ENCODE measurements around the gene DSCAML1.
A peak's percentile ranks its signal among the peaks of the same experiment; 100 is the strongest.

Gene DSCAML1

GRCh38 chr11:117796872-117797529, at the start of gene DSCAML1:
TSS of gene DSCAML1 (minus strand) at chr11:117797216. CDS start at chr11:117797079, 137 bp downstream.
- no peak for DNase-seq (ENCODE audit: low read depth in 2 of 2)

GRCh38 chr11:117843666-117844484, 46.9 kb upstream of the DSCAML1 start:
- peak; percentile 53 to 58 for DNase-seq (ENCODE audit: low read depth in 2 of 2)

- DNase-seq (ENCODE audit: low read depth in 2 of 2) = no peak
Measured at GRCh38 chr11:117842131-117842941, 45.3 kb upstream of the DSCAML1 start.

- DNase-seq (ENCODE audit: low read depth in 2 of 2) = no peak
Measured at GRCh38 chr11:117841551-117842031, 44.6 kb upstream of the DSCAML1 start.

- DNase-seq (ENCODE audit: low read depth in 2 of 2) = no peak
Measured at GRCh38 chr11:117840881-117841550, 44.0 kb upstream of the DSCAML1 start.

- no peak for DNase-seq (ENCODE audit: low read depth in 2 of 2)
Measured at GRCh38 chr11:117839936-117840813, 43.2 kb upstream of the DSCAML1 start.

- no peak for DNase-seq (ENCODE audit: low read depth in 2 of 2)
Measured at GRCh38 chr11:117839380-117839881, 42.4 kb upstream of the DSCAML1 start.

- no peak for DNase-seq (ENCODE audit: low read depth in 2 of 2)
Measured at GRCh38 chr11:117838901-117839300, 41.9 kb upstream of the DSCAML1 start.

GRCh38 chr11:117837791-117838190, 40.8 kb upstream of the DSCAML1 start:
- no peak for DNase-seq (ENCODE audit: low read depth in 2 of 2)

GRCh38 chr11:117837070-117837776, 40.2 kb upstream of the DSCAML1 start:
- DNase-seq (ENCODE audit: low read depth in 2 of 2) = no peak

GRCh38 chr11:117836077-117836960, 39.3 kb upstream of the DSCAML1 start:
- DNase-seq (ENCODE audit: low read depth in 2 of 2) = no peak

GRCh38 chr11:117835576-117835975, 38.6 kb upstream of the DSCAML1 start:
- DNase-seq (ENCODE audit: low read depth in 2 of 2) = no peak

- DNase-seq (ENCODE audit: low read depth in 2 of 2) = no peak
Measured at GRCh38 chr11:117834838-117835443, 37.9 kb upstream of the DSCAML1 start.

- no peak for DNase-seq (ENCODE audit: low read depth in 2 of 2)
Measured at GRCh38 chr11:117834068-117834810, 37.2 kb upstream of the DSCAML1 start.

GRCh38 chr11:117833401-117833891, 36.4 kb upstream of the DSCAML1 start:
- DNase-seq (ENCODE audit: low read depth in 2 of 2) = no peak

GRCh38 chr11:117832511-117832910, 35.5 kb upstream of the DSCAML1 start:
- no peak for DNase-seq (ENCODE audit: low read depth in 2 of 2)

GRCh38 chr11:117831661-117832415, 34.8 kb upstream of the DSCAML1 start:
- DNase-seq (ENCODE audit: low read depth in 2 of 2) = no peak

All from stimulated activated CD8-positive, alpha-beta memory T cell treated with anti-CD3 and anti-CD28 coated beads, Interleukin-15, amount 100 ng/mL, for 48 hours (primary cell).